ENCODE measurements around the gene BRWD1.

The BRWD1 gene

DNA sequence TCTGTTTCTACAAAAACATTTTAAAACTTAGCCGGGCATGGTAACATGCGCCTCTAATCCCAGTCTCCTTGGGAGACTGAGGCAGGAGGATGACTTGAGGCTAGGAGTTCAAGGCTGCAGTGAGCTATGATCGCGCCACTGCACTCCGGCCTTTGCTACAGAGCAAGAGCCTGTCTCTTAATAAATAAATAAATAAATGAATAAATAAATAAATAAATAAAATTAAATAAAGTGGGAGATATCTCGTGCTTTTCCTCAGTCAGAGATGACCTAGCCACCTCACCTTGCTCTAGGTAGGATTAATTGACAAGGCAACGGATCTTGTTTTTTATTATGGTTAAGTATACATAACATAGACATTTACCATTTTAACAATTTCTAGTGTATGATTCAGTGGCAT, 14.3 kb upstream of the BRWD1 start:
- no peak for DNase-seq (ENCODE audit: low read depth in 2 of 2)

DNA sequence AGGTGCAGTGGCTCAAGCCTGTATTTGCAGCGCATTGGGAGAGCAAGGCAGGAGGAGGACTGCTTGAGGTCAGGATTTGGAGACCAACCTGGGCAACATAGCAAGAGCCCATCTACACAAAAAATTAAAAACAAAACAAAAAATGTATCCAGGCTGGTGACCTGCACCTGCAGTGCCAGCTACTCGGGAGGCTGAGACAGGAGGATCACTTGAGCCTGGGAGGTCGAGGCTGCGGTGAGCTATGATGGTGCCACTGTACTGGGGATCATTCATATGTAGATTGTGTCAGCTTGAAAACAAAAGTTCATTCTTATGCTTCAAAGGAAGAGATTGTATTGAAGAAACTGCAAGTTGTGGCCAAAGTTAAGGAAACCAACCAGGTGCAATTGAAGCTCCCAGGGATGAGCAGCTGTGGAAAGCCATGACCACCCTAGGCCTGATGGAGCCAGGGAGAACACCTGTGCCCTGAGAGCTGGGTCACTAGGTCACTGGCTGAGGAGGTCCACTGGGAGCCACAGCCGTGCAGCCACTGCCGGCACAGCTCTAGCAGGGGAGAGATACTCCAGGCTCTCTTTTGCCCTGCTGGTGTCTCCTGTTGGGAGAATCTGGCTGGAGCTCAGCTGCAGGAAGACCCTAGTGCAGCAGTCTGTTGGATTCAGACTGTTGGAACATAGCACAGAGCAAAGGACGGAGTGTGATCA, 13.3 kb upstream of the BRWD1 start:
- DNase-seq (ENCODE audit: low read depth in 2 of 2), result no peak

GRCh38 chr21:39325458-39325857, 12.0 kb upstream of the BRWD1 start:
- no peak for DNase-seq (ENCODE audit: low read depth in 2 of 2)

- DNase-seq (ENCODE audit: low read depth in 2 of 2), result no peak
Measured at GRCh38 chr21:39321424-39321823, 8.0 kb upstream of the BRWD1 start.

DNA sequence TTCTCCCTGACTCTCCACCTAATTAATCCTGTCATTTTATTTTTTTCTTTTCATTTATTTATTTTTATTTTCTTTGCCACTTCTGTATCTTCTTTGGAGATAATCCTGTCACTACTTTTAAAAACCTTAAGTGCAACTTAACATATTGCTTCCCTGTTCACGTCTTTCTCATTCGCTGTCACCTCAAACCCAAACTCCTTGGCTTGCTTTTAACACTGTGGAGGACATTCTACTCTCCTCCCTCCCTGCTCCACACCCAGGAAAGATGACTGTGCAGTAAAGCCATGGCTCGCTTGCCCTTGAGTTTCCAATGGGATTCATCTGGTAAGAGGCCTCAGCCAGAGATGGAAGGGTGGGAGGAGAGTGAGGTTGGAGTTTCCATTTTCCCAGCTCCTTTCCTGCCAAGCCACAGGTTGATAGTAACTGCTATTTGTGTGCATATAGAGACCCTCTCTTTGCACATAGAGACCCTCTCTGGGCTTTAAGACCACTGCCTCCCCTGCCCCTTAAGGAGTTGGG, 6.4 kb upstream of the BRWD1 start:
- DNase-seq (ENCODE audit: low read depth in 2 of 2), result no peak

GRCh38 chr21:39319251-39319756, 5.9 kb upstream of the BRWD1 start:
- no peak for DNase-seq (ENCODE audit: low read depth in 2 of 2)

GRCh38 chr21:39318091-39318959, 4.9 kb upstream of the BRWD1 start:
- no peak for DNase-seq (ENCODE audit: low read depth in 2 of 2)

DNA sequence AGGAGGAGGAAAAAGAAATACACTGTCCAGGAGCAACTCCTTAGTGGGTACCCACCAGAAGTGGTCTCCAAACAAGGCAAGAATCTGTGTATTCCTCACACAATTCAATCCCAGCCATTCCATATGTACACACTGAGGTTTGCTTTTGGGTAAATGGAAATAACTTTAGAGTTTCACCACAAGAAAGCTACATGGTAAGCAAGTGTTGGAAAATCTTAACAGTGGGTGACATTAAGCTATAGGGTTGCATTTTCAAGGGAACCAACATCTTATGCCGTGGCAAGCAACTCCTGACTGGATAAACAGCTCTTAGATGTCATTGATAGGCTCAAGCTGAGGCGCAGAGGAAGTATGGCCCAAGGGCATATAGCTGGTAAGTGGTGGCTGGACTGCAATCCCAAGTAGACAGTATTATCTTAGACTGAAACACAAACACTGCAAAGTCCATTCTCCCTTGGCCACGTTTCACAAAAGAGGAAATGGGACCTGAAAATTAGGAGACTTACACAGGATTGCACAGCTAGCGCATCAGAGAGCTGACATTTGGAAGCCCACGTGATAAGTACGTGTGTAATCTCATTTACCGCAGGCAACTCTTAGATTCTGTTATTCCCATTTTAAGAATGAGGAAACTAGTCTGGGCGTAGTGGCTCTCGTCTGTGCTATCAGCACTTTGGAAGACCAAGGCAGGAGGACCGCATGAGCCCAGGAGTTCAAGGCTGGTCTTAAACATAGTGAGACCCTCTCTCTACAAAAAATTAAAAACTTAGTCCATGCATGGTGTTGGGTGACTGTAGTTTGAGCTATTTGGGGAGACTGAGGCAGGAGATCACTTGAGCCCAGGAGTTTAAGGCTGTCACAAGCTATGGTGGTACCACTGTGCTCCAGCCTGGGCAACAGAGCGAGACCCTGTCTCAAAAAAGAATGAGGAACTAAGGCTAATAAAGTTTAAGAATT, 4.0 kb upstream of the BRWD1 start:
- DNase-seq (ENCODE audit: low read depth in 2 of 2), result no peak

- DNase-seq (ENCODE audit: low read depth in 2 of 2), result no peak
Measured at GRCh38 chr21:39316729-39317128, 3.3 kb upstream of the BRWD1 start.

DNA sequence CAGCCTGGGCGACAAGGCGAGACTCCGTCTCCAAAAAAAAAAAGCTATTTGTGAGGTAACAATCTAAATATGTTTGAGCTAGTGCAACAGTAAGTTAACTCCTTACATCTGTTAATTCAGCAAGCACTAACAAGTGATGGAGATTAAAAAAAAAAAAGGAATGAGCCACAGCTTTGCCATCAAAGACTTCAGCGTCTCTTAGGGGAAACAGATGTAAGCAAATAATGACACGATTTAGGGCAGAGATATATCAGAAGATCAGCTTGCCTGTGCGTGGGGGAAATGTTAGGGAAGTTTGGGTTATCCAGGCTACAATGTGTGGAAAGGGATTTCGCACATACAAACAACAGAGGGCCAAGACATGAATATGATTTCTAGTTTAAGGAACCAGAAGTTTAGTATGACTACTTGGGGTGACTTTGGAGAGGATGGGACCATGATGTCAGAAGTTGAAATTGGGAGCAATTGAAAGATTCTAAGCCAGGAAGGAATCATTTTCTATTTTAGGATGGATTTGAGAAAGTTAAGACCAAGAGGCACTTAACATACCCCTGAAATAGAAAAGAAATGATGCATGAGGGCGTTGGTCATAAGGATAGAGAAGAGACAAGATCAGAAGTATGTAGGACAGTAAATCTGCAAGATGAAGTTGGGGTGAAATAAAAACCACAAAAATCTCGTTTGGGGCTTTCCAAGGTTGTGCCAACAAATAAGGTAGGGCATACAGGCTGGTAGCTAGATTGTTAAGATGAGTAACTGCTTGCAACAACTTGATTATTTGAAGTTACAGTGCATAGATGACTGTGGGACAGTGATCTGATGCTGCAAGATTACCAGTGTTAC, 2.4 kb upstream of the BRWD1 start:
- no peak for DNase-seq (ENCODE audit: low read depth in 2 of 2)

GRCh38 chr21:39314143-39315027, 953 bp upstream of the BRWD1 start:
- peak; percentile 32 to 41 for DNase-seq (ENCODE audit: low read depth in 2 of 2)

GRCh38 chr21:39313042-39313570, 326 bp downstream of the BRWD1 start:
- peak in 1 of 2 donors; percentile 5 for DNase-seq (ENCODE audit: low read depth in 2 of 2)

DNA sequence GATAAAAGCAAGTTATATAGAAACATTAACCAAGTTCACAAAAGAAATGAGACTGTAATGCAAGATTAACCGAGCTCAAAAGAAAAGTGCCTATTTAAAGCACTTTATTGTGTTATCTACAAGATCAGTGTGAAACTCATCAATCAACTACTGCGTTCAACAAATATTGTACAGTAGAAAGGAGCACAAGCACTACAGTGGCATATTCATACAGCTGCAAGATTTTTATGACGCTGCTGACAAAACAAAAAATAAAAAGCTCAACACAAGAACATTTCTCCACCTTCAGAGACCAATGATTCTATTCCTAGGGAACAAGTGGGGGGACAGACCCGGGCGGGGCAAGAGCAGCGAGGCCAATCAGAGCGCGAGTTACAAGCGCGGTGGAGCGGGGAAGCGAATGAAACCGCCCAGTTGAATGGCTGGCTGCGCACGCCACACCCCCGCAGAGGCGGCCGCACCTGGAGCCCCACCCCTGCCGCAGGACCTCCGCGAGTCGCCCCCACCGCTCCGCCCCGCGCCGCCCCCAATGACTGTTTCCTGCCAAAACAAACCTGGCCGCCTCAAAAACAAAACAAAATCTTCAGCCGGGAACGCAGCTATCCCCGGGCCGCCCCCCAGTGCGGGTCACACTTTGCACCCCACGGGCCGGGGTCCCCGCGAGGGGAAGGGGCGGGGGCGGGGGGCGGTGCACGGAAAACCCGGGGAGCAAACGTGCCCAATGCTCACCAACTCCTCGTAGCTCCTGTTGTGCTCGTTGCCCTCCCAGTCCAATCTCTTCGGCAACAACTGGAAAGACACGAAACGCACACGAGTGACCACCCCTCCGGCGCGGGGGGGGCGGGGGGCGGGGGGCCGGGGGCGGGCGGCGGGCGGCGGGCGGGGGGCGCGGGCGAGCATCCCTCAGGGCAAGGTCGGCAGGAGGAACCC, 1.1 kb downstream of the BRWD1 start:
- DNase-seq (ENCODE audit: low read depth in 2 of 2), result peak; percentile 88 to 90

DNA sequence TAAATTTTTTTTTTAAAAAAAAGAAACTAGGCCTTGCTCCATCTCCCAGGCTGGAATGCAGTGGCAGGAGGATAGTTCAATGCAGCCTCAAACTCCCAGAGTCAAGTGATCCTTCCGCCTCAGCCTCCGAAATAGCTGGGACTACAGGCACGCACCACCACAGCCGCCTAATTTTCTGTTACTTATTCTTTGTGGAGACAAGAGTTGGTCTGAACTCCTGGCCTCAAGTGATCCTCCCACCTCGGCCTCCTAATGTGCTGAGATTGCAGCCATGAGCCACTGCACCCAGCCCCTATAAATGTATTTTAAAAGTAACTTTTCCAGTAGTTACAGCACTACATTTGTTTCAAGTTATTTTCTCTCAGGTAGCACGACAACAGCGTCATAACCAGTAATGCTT, 2.3 kb downstream of the BRWD1 start:
- no peak for DNase-seq (ENCODE audit: low read depth in 2 of 2)

DNA sequence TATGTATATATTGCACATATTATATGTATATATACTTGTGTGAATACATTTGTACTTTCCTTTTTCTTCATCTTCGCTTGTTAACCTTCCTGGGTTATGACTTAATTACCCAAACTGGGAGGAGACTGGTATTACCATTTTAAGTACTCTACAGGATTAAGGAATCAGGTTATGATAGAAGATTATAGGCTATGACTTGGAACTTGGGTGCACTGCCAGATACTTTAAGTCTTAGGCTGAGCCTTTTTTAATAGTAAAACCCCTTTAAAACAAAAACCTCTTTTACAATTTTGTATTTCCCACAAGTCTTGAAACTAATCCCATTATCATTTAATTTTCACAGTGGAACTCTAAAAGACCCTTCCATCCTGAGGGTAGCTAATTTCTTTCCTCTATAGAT, 6.0 kb downstream of the BRWD1 start:
- no peak for DNase-seq (ENCODE audit: low read depth in 2 of 2)

- DNase-seq (ENCODE audit: low read depth in 2 of 2), result no peak
Measured at GRCh38 chr21:39300587-39300986, 12.8 kb downstream of the BRWD1 start.

DNA sequence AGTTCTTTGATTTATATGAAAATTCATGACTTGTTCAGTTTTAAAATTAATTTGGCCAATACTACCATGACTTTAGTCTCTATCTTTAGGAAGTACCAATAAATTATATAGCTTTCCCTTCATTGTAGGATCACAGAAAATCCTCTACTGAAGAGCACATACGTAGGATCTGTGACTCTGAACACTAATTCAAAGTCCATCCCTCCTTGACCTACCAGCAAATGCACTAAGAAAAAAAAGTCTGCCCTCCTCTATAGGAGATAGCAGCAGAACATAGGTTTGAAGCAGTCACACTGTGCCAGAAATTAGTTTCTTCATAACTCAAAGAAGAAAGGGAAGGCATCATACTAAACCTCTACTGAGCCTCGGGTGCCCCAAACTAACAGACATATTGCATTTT, 16.5 kb downstream of the BRWD1 start:
- no peak for DNase-seq (ENCODE audit: low read depth in 2 of 2)

DNA sequence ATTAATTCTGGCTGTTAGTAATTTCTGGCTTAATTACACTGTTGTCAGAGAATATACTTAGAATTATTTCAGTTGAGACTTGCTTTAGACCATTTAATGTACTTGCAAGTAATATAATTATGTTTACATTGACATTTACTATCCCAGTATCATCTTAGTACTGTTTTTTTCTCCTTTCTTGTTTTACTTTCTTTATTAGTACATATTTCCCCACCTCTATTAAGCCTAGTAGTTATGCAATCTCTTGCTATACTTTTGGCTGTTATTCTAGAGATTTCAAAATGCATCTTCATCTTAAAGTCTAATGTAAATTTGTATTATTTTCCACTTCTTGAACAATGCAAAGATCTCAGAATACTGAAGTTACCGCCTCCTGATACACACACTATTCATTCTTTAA, 24.4 kb downstream of the BRWD1 start:
- DNase-seq (ENCODE audit: low read depth in 2 of 2), result no peak

Measured in stimulated activated CD8-positive, alpha-beta memory T cell treated with anti-CD3 and anti-CD28 coated beads, Interleukin-15, amount 100 ng/mL, for 48 hours (primary cell).